Fibroblast of lung (primary cell): ENCODE results near the gene RAP1GAP2.

ENCODE experiments used
- EZH2 ChIP-seq: IDR thresholded peaks from 2 replicates; pipeline ENCODE4 v1.5.1; 2012; ENCODE audit warnings: low read length, control low read depth, mild to moderate bottlenecking; ENCODE audit errors: missing control alignments
- TF ChIP-seq, protein P1 (sequence below), 2 donors: IDR thresholded peaks in 1 of 2; conservative IDR thresholded peaks in 1 of 2; 1 replicate in 1 of 2; 2 replicates in 1 of 2; pipeline ENCODE4 v1.5.1; 2011 to 2012; ENCODE audit warnings: low read length in 2 of 2, control low read depth in 1 of 2, inconsistent platforms in 1 of 2, low read depth in 1 of 2, mild to moderate bottlenecking in 1 of 2

GRCh38 chr17:2835780-2836179 is 39.5 kb downstream of the RAP1GAP2 start:
- TF ChIP-seq, protein P1, sequence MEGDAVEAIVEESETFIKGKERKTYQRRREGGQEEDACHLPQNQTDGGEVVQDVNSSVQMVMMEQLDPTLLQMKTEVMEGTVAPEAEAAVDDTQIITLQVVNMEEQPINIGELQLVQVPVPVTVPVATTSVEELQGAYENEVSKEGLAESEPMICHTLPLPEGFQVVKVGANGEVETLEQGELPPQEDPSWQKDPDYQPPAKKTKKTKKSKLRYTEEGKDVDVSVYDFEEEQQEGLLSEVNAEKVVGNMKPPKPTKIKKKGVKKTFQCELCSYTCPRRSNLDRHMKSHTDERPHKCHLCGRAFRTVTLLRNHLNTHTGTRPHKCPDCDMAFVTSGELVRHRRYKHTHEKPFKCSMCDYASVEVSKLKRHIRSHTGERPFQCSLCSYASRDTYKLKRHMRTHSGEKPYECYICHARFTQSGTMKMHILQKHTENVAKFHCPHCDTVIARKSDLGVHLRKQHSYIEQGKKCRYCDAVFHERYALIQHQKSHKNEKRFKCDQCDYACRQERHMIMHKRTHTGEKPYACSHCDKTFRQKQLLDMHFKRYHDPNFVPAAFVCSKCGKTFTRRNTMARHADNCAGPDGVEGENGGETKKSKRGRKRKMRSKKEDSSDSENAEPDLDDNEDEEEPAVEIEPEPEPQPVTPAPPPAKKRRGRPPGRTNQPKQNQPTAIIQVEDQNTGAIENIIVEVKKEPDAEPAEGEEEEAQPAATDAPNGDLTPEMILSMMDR (conservative IDR thresholded peaks at IDR 0.05 in 1 of 2, IDR thresholded peaks at IDR 0.05 in 1 of 2; ENCODE audit: low read depth in 1 of 2, low read length in 2 of 2), result no peak
- no peak for TF ChIP-seq EZH2
